Prostate gland (tissue), 2 donors: ENCODE measurements around the gene AAMDC. TPM values are rescaled to one million over a fixed set of nuclear protein-coding genes. Genes with fewer than 3 reads are reported as not detected.

Experiments used
- DNase-seq: peaks from one replicate; pipeline ENCODE4 v3.0.0-alpha.2; 2019; ENCODE audit warnings: low spot score
- H3K27ac ChIP-seq, 2 donors: fragments of 200-600 bp; sonication (generic); 2 replicates each; pipeline ENCODE4 v1.5.1; 2017 to 2019
- H3K27me3 ChIP-seq: fragments of 200-600 bp; sonication (generic); replicated peaks from 2 replicates; pipeline ENCODE4 v1.5.1; 2019; ENCODE audit not compliant: insufficient read depth
- H3K36me3 ChIP-seq, 2 donors: fragments of 200-600 bp; sonication (generic); 1 replicate in 1 of 2; 2 replicates in 1 of 2; pipeline versions ENCODE4 v1.5.1 to v1.8.1; 2017 to 2019
- H3K4me1 ChIP-seq: fragments of 200-600 bp; sonication (generic); replicated peaks from 2 replicates; pipeline ENCODE4 v1.5.1; 2019
- H3K4me3 ChIP-seq, 2 donors: fragments of 200-600 bp; sonication (generic); 2 replicates each; pipeline ENCODE4 v1.5.1; 2017 to 2019
- H3K9me3 ChIP-seq: fragments of 200-600 bp; sonication (generic); 2 replicates; pipeline ENCODE4 v1.5.1; 2017
- POLR2A ChIP-seq: fragments of 450-650 bp; IDR thresholded peaks from one replicate; pipeline ENCODE4 v1.6.1; 2016; ENCODE audit warnings: antibody characterized with exemption, mild to moderate bottlenecking
- POLR2AphosphoS5 ChIP-seq: sonication (generic); formaldehyde crosslinking; IDR thresholded peaks from one replicate; pipeline ENCODE4 v1.6.1; 2017; ENCODE audit warnings: antibody characterized with exemption
- WGBS: methylation state at CpG from one replicate; pipeline ENCODE4 v1.1.5; 2018; 5-methylcytosine and 5-hydroxymethylcytosine counted together
- intact Hi-C: fragments of 100-400 bp; cut with DNase I; formaldehyde crosslinking; loops from one replicate; pipeline ENCODE4 v1.14.2; 2022
- total RNA-seq, 2 donors: library from RNA; depleted of rRNA; stranded (reverse); fragments of >200 nt; gene quantifications; one replicate each; pipeline ENCODE4 v1.1.0, GENCODE V29; 2016
- TF ChIP-seq, protein P1 (sequence below), 4 experiments: fragments of 200-600 bp in 2 of 4; fragments of 450-650 bp in 2 of 4; sonication (generic) in 2 of 4; IDR thresholded peaks; 1 replicate in 3 of 4; 2 replicates in 1 of 4; pipeline ENCODE4 v1.5.1; 2016 to 2019; ENCODE audit warnings: antibody characterized with exemption in 4 of 4, mild to moderate bottlenecking in 2 of 4, moderate library complexity in 2 of 4

The AAMDC gene
- total RNA-seq, 2 donors from 2014 or later: 27.0 to 27.5 TPM

GRCh38 chr11:77801477-77801876, 19.5 kb upstream of the AAMDC start:
- H3K4me1 ChIP-seq: no peaks in the 10 kb centered on the region
- 53% methylated on average over 3 of the region's 3 CpGs for WGBS
- no peak for DNase-seq
- no peaks in the 10 kb centered on the region for H3K27me3 ChIP-seq
- no peaks in the 10 kb centered on the region for H3K36me3 ChIP-seq
- no peak for TF ChIP-seq POLR2A
- no peak for TF ChIP-seq POLR2AphosphoS5
- TF ChIP-seq, protein P1, sequence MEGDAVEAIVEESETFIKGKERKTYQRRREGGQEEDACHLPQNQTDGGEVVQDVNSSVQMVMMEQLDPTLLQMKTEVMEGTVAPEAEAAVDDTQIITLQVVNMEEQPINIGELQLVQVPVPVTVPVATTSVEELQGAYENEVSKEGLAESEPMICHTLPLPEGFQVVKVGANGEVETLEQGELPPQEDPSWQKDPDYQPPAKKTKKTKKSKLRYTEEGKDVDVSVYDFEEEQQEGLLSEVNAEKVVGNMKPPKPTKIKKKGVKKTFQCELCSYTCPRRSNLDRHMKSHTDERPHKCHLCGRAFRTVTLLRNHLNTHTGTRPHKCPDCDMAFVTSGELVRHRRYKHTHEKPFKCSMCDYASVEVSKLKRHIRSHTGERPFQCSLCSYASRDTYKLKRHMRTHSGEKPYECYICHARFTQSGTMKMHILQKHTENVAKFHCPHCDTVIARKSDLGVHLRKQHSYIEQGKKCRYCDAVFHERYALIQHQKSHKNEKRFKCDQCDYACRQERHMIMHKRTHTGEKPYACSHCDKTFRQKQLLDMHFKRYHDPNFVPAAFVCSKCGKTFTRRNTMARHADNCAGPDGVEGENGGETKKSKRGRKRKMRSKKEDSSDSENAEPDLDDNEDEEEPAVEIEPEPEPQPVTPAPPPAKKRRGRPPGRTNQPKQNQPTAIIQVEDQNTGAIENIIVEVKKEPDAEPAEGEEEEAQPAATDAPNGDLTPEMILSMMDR (IDR thresholded peaks at IDR 0.05): no peak
- H3K9me3 ChIP-seq: no peaks in the 10 kb centered on the region
- H3K27ac ChIP-seq: no peak overlapping the region
- intact Hi-C loops: no loop called here
- no peak overlapping the region for H3K4me3 ChIP-seq

- no peaks in the 10 kb centered on the region for H3K36me3 ChIP-seq
- H3K4me1 ChIP-seq: no peaks in the 10 kb centered on the region
- no peak overlapping the region for H3K27ac ChIP-seq
- no peaks in the 10 kb centered on the region for H3K27me3 ChIP-seq
- DNase-seq: no peak
- H3K9me3 ChIP-seq: no peaks in the 10 kb centered on the region
- intact Hi-C loops: no loop called here
- TF ChIP-seq, protein P1 (IDR thresholded peaks at IDR 0.05): no peak
- TF ChIP-seq POLR2A (no peak), POLR2AphosphoS5 (no peak)
- no peak overlapping the region for H3K4me3 ChIP-seq
Measured at GRCh38 chr11:77806415-77806814, 14.5 kb upstream of the AAMDC start.

GRCh38 chr11:77806993-77807392, 14.0 kb upstream of the AAMDC start:
- H3K36me3 ChIP-seq: no peaks in the 10 kb centered on the region
- TF ChIP-seq POLR2A (no peak), POLR2AphosphoS5 (no peak)
- TF ChIP-seq, protein P1 (IDR thresholded peaks at IDR 0.05): no peak
- H3K9me3 ChIP-seq: no peaks in the 10 kb centered on the region
- H3K4me1 ChIP-seq: no peaks in the 10 kb centered on the region
- H3K27ac ChIP-seq: no peak overlapping the region
- no peak for DNase-seq
- H3K4me3 ChIP-seq: no peak overlapping the region
- WGBS: 96% methylated on average over 2 of the region's 2 CpGs
- no peaks in the 10 kb centered on the region for H3K27me3 ChIP-seq
- intact Hi-C loops: no loop called here

- WGBS: 95% methylated on average over 9 of the region's 9 CpGs
Measured at GRCh38 chr11:77813256-77813655, 7.7 kb upstream of the AAMDC start.

GRCh38 chr11:77814848-77815247, 6.1 kb upstream of the AAMDC start:
- no peaks in the 10 kb centered on the region for H3K36me3 ChIP-seq
- 91% methylated on average over 3 of the region's 3 CpGs for WGBS
- H3K4me1 ChIP-seq: peaks cover 5% of the 10 kb centered on the region
- H3K9me3 ChIP-seq: no peaks in the 10 kb centered on the region
- no peak overlapping the region for H3K27ac ChIP-seq
- TF ChIP-seq POLR2AphosphoS5 (no peak), POLR2A (no peak)
- TF ChIP-seq, protein P1 (IDR thresholded peaks at IDR 0.05): no peak
- H3K27me3 ChIP-seq: no peaks in the 10 kb centered on the region
- intact Hi-C loops: no loop called here
- no peak overlapping the region for H3K4me3 ChIP-seq
- DNase-seq: no peak

More at GRCh38 chr11:77813256-77813655, 7.7 kb upstream of the AAMDC start:
- DNase-seq: no peak
- intact Hi-C loops: no loop called here
- H3K36me3 ChIP-seq: no peaks in the 10 kb centered on the region
- H3K4me1 ChIP-seq: no peaks in the 10 kb centered on the region
- no peaks in the 10 kb centered on the region for H3K9me3 ChIP-seq
- TF ChIP-seq POLR2A: no peak
- no peak for TF ChIP-seq POLR2AphosphoS5
- TF ChIP-seq, protein P1 (IDR thresholded peaks at IDR 0.05): no peak
- H3K4me3 ChIP-seq: no peak overlapping the region
- no peak overlapping the region for H3K27ac ChIP-seq
- no peaks in the 10 kb centered on the region for H3K27me3 ChIP-seq
